GM23338 (cell line): ENCODE results near the gene FAF2. TPM values are rescaled to one million over a fixed set of nuclear protein-coding genes. Genes with fewer than 3 reads are reported as not detected.

Experiments used
- ATAC-seq: fragments of 200-7000 bp; cut with Tn5 transposase; 3 replicates; pipeline ENCODE4 v1.9.1; 2020
- DNase-seq: peaks from one replicate; pipeline ENCODE4 v3.0.0-alpha.2; 2015; ENCODE audit warnings: low spot score
- H2AFZ ChIP-seq: fragments of 200-600 bp; sonication (generic); 2 replicates; pipeline ENCODE4 v1.8.0; 2016; ENCODE audit warnings: antibody characterized with exemption, mild to moderate bottlenecking, moderate library complexity
- H3F3A ChIP-seq: fragments of 200-600 bp; sonication (generic); replicated peaks from 2 replicates; pipeline ENCODE4 v1.8.0; 2017; ENCODE audit warnings: antibody characterized with exemption, mixed run types, low read depth
- H3K27ac ChIP-seq: fragments of 200-600 bp; sonication (generic); 2 replicates; pipeline ENCODE4 v1.6.1; 2016; ENCODE audit warnings: low read depth
- H3K27me3 ChIP-seq: fragments of 200-600 bp; sonication (generic); 2 replicates; pipeline ENCODE4 v1.8.0; 2016; ENCODE audit warnings: mild to moderate bottlenecking, mixed run types, moderate library complexity; ENCODE audit not compliant: insufficient read depth
- H3K36me3 ChIP-seq: fragments of 200-600 bp; sonication (generic); 2 replicates; pipeline ENCODE4 v1.8.0; 2016; ENCODE audit warnings: mild to moderate bottlenecking; ENCODE audit not compliant: insufficient read depth
- H3K4me1 ChIP-seq: fragments of 200-600 bp; sonication (generic); 2 replicates; pipeline ENCODE4 v1.8.0; 2016; ENCODE audit warnings: mild to moderate bottlenecking, moderate library complexity; ENCODE audit not compliant: insufficient read depth
- H3K4me2 ChIP-seq: fragments of 200-600 bp; sonication (generic); 2 replicates; pipeline ENCODE4 v1.7.1; 2017; ENCODE audit warnings: mixed run types
- H3K4me3 ChIP-seq: fragments of 200-600 bp; sonication (generic); 2 replicates; pipeline ENCODE4 v1.6.1; 2016; ENCODE audit warnings: mixed run types
- H3K79me2 ChIP-seq: fragments of 200-600 bp; sonication (generic); replicated peaks from 2 replicates; pipeline ENCODE4 v1.8.0; 2017; ENCODE audit warnings: mild to moderate bottlenecking; ENCODE audit not compliant: insufficient read depth
- H3K9me2 ChIP-seq: fragments of 200-600 bp; sonication (generic); 2 replicates; pipeline ENCODE4 v1.8.0; 2017; ENCODE audit not compliant: insufficient read depth
- H4K20me1 ChIP-seq: fragments of 200-600 bp; sonication (generic); replicated peaks from 2 replicates; pipeline ENCODE4 v1.8.0; 2017; ENCODE audit warnings: mild to moderate bottlenecking; ENCODE audit not compliant: insufficient read depth
- H3K27ac Mint-ChIP-seq: 2 replicates; pipeline ENCODE4 v1.8.0; 2020; ENCODE audit warnings: inconsistent platforms, mild to moderate bottlenecking, moderate library complexity, mixed read lengths
- H3K27me3 Mint-ChIP-seq: 3 replicates; pipeline ENCODE4 v1.8.0; 2022; ENCODE audit warnings: low read depth, mild to moderate bottlenecking, moderate library complexity, mixed read lengths, inconsistent platforms; ENCODE audit not compliant: insufficient read depth, poor library complexity
- H3K36me3 Mint-ChIP-seq: 3 replicates; pipeline ENCODE4 v1.8.0; 2021; ENCODE audit warnings: low read depth, mild to moderate bottlenecking, inconsistent platforms, moderate library complexity, mixed read lengths
- H3K4me1 Mint-ChIP-seq: 3 replicates; pipeline ENCODE4 v1.8.0; 2020; ENCODE audit warnings: mild to moderate bottlenecking, inconsistent platforms, mixed read lengths
- H3K4me3 Mint-ChIP-seq: 3 replicates; pipeline ENCODE4 v1.8.0; 2021; ENCODE audit warnings: moderate library complexity, mild to moderate bottlenecking, inconsistent platforms, mixed read lengths
- H3K9me3 Mint-ChIP-seq: 3 replicates; pipeline ENCODE4 v1.8.0; 2020; ENCODE audit warnings: moderate library complexity, mild to moderate bottlenecking, inconsistent platforms, mixed read lengths
- CREB1 ChIP-seq: fragments of 250-450 bp; sonication (Bioruptor Pico); IDR thresholded peaks from 2 replicates; pipeline ENCODE4 v1.5.0; 2020; ENCODE audit warnings: low read depth, mild to moderate bottlenecking, moderate library complexity
- CTCF ChIP-seq, 2 experiments: fragments of 200-600 bp in 1 of 2; sonication (generic) in 1 of 2; conservative IDR thresholded peaks; 2 replicates each; pipeline versions ENCODE4 v1.5.1 to v1.6.1; 2016 to 2017; ENCODE audit warnings: antibody characterized with exemption in 2 of 2, low read depth in 2 of 2, mild to moderate bottlenecking in 2 of 2, moderate library complexity in 1 of 2
- ETS1 ChIP-seq: IDR thresholded peaks from 2 replicates; pipeline ENCODE4 v1.6.1; 2016; ENCODE audit warnings: antibody characterized with exemption
- EZH2 ChIP-seq: fragments of 200-600 bp; sonication (generic); IDR thresholded peaks from one replicate; pipeline ENCODE4 v1.8.0; 2017; ENCODE audit warnings: antibody characterized with exemption, mild to moderate bottlenecking, low read depth; ENCODE audit not compliant: unreplicated experiment
- EZH2phosphoT487 ChIP-seq: fragments of 200-600 bp; sonication (generic); IDR thresholded peaks from one replicate; pipeline ENCODE4 v1.8.1; 2018; ENCODE audit warnings: antibody characterized with exemption; ENCODE audit not compliant: unreplicated experiment
- JUNB ChIP-seq: IDR thresholded peaks from one replicate; pipeline ENCODE4 v1.6.1; 2016; ENCODE audit warnings: antibody characterized with exemption; ENCODE audit not compliant: unreplicated experiment
- NANOG ChIP-seq: IDR thresholded peaks from 2 replicates; pipeline ENCODE4 v1.6.1; 2016; ENCODE audit warnings: antibody characterized with exemption, borderline replicate concordance
- POLR2AphosphoS5 ChIP-seq: IDR thresholded peaks from 2 replicates; pipeline ENCODE4 v1.6.1; 2016; ENCODE audit warnings: antibody characterized with exemption, low read depth
- REST ChIP-seq: IDR thresholded peaks from one replicate; pipeline ENCODE4 v1.6.1; 2018; ENCODE audit warnings: antibody characterized with exemption; ENCODE audit not compliant: unreplicated experiment
- STAT1 ChIP-seq: IDR thresholded peaks from one replicate; pipeline ENCODE4 v1.6.1; 2016; ENCODE audit warnings: antibody characterized with exemption; ENCODE audit not compliant: unreplicated experiment
- ZNF114 ChIP-seq: fragments of 250-450 bp; sonication (Bioruptor Pico); IDR thresholded peaks from 2 replicates; pipeline ENCODE4 v1.5.0; 2020; ENCODE audit warnings: mild to moderate bottlenecking, moderate library complexity
- ZNF331 ChIP-seq: fragments of 250-450 bp; sonication (Bioruptor Pico); IDR thresholded peaks from 2 replicates; pipeline ENCODE4 v1.5.0; 2020; ENCODE audit warnings: low read depth, mild to moderate bottlenecking, moderate library complexity
- ZNF462 ChIP-seq: fragments of 250-450 bp; sonication (Bioruptor Pico); IDR thresholded peaks from 2 replicates; pipeline ENCODE4 v1.5.0; 2020; ENCODE audit warnings: mild to moderate bottlenecking, moderate library complexity
- polyA plus RNA-seq: library from polyadenylated mRNA; unstranded; fragments of >200 nt; fragmentation: Nextera tagmentation; extraction: Ambion mirVana; gene quantifications from 2 replicates; pipeline ENCODE4 v1.2.1, GENCODE V29; 2016
- total RNA-seq: library from RNA; depleted of rRNA; stranded (reverse); fragments of >200 nt; shearing (Covaris generic); gene quantifications from 2 replicates; pipeline ENCODE4 v1.2.3, GENCODE V29; 2014

Gene FAF2
- total and polyA plus RNA-seq, 2 experiments from 2014 or later = 32.8 to 37.6 TPM

- no peak for ATAC-seq
- Mint-ChIP-seq H3K9me3 (no peaks in the 10 kb centered on the region), H3K27ac (no peak overlapping the region), H3K27me3 (peaks cover 3% of the 10 kb centered on the region), H3K4me1 (peaks cover 4% of the 10 kb centered on the region; the same call in 1 of the 3 replicates), H3K4me3 (no peak overlapping the region), H3K36me3 (peaks cover 82% of the 10 kb centered on the region)
- Histone ChIP-seq H3K36me3 (peaks cover 68% of the 10 kb centered on the region), H2AFZ (no peak overlapping the region), H3K4me2 (no peak overlapping the region), H3K9me2 (no peaks in the 10 kb centered on the region), H3K4me3 (no peak overlapping the region), H3K27ac (no peak overlapping the region), H3F3A (no peaks in the 10 kb centered on the region), H3K27me3 (no peaks in the 10 kb centered on the region), H3K79me2 (no peaks in the 10 kb centered on the region), H3K4me1 (no peaks in the 10 kb centered on the region), H4K20me1 (peaks cover 6% of the 10 kb centered on the region; the same call in 1 of the 2 replicates)
- DNase-seq = no peak
- no peak for TF ChIP-seq ZNF114
- TF ChIP-seq CREB1 (CRISPR knock-in tag) = no peak
- TF ChIP-seq ZNF462 (CRISPR knock-in tag) = no peak
- no peak for TF ChIP-seq REST
- no peak for TF ChIP-seq ZNF331 (CRISPR knock-in tag)
- no peak for TF ChIP-seq NANOG
- no peak for TF ChIP-seq POLR2AphosphoS5
- TF ChIP-seq EZH2 = no peak
- TF ChIP-seq JUNB = no peak
- no peak for TF ChIP-seq ETS1
- TF ChIP-seq CTCF (conservative IDR thresholded peaks at IDR 0.05; ENCODE audit: low read depth in 2 of 2) = no peak
- no peak for TF ChIP-seq EZH2phosphoT487
- no peak for TF ChIP-seq STAT1
These were observed 51.1 kb downstream of the FAF2 start for GRCh38 chr5:176499273-176499672.
